ENCODE measurements around the gene NKD1.

The NKD1 gene

DNA sequence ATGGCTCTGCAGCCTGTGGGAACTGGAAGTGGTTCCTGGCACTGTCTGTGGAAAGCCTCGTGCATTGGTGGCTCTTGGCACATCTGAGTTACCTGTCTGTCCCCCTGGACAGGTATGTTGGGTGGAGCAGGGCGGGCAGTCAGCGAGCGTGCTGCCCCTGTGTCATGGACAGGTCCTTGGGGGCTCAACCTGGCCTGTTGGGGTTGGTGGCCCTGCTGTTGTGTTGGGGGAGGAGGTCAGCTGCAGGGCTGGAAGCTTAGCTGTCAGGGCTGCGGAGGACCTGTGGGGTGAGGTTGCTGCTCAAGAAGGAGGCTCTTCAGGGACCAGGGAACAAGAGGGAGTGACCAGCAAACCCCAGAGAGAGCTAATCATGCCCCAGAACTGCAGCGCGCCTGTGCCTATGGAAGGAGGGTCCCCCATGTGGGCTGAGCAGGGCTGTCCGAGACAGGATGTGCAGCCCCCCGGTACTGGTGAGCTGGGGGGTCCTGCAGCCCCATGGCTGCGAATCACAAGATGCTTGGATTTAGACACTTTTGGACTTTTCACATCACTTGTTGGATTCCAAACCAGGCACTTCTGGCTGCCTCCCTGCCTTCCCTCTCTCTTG is 7.2 kb downstream of the NKD1 start:
- in situ Hi-C loops (cut with MboI; ENCODE audit: low sequenced_read_pairs): no loop called here

DNA sequence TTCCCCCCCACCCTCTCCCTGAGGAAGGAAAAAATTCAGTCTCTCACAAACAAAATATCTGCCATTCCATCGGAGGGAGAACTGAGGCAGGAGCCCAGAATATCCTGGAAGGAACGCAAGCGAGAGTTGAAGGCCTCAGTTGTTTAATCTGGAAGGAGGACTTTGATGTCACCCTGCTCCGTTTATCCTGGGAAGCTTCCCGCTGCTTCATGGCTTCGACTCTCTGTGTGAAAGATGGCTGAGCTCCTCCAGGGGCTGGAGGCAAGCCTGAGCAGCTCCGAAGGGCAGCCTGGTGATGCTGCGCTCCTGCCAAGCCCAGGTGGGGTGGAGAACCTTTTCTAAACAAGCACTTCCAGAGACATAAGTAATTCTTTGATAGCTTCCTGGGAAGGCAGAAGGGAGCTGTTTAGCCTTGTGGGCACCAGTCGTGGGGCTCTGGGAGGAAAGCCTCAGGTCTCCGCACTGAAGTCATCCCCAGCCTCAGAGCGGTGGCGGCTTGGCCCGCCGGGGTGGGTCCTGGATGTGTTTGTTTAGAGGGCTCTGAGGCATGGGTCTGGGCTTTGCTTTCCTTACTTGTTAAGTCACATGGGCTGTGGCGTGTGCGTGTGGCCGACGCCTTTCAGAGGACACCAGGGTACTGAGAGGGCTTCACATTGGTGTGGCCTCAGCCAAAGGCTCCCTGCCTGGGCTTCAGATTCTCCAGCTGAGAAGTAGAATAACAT is 7.9 kb downstream of the NKD1 start:
- in situ Hi-C loops (cut with MboI; ENCODE audit: low sequenced_read_pairs): no loop called here

DNA sequence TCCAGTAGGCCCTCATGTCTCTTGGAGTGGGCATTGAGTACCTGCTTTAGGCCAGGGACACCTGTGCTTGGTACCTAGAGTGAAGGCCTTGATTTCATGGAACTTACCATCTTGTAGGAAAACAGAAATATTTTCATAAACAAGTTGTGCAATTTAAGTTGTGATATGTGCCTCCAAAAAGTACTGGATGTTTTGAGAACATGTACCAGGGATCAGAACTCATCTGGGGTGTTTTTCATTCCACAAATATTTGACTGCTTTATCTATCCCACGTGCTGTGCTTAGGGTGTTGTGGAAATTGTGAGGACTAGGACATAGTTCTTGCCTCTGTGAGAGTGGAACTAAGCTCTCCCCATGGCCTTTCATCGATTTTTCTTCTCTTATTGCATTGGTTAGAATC is 8.8 kb downstream of the NKD1 start:
- in situ Hi-C loops (cut with MboI; ENCODE audit: low sequenced_read_pairs): no loop called here

DNA sequence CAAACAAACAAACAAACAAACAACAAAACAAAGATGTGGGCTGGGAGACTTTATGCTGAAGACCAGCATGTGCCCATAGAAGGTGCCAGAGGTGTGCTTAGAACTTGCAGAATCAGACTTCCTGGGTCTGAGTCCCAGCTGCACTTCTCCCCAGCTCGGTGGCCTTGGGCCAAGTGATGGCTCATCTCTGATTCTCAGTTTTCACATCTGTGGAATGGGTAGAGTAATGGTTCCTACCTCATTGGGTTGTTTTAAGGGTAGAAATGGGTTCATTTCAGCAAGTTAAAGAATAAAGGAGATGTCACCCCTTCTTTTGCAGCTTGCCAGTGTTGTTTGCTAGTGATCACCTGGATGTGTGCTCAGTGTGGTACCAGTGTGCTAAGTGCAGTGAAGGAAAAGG is 10.7 kb downstream of the NKD1 start:
- in situ Hi-C loops (cut with MboI; ENCODE audit: low sequenced_read_pairs): no loop called here

GRCh38 chr16:50559342-50559741 is 11.1 kb downstream of the NKD1 start:
- in situ Hi-C loops (cut with MboI; ENCODE audit: low sequenced_read_pairs): no loop called here

GRCh38 chr16:50559804-50560514 is 11.8 kb downstream of the NKD1 start:
- in situ Hi-C loops (cut with MboI; ENCODE audit: low sequenced_read_pairs): no loop called here

DNA sequence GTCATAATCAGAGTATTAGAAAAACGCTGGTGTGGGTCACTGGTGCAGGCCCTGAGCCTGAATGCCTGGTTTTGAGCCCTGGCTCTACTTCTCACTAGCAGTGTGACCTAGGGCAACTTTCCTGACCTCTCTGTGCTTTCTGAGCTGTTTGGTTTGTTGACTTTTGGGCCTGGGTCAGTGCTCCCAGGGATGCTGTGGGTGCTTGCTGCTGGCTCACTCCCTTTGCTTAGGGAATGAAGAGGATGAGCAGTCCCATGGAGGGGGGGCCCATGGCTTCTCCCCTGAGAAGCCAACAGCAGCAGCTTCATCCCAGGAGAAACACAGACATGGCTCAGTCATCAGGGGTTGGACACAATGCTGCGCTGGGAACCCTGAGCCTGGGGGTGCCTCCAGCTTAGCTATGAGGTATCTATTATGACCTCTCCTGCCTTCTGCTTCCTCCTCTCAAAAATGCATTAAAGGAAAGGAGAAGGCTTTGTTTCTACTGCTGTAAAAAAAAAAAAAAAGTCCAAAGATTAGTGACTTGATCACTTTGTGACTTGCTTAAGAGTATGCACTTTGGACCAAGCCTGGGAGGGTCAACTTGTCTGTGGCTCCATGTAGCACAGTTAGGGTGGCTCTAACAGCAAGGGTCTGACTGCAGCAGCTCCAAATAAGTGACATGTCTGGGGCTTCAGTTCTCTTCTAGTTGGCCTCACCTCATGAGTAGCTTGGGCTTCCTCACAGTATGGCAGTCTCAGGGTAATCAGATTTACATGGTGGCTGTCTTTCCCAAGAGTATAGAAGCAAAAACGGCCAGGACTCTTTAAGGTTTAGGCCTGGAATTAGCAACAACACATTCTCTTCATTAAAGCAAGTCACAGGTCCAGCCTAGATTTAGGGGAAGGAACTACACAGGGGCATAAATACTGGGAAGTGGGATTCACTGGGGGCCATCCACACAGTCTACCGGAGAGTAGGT is 13.0 kb downstream of the NKD1 start:
- in situ Hi-C loops (cut with MboI; ENCODE audit: low sequenced_read_pairs): no loop called here

DNA sequence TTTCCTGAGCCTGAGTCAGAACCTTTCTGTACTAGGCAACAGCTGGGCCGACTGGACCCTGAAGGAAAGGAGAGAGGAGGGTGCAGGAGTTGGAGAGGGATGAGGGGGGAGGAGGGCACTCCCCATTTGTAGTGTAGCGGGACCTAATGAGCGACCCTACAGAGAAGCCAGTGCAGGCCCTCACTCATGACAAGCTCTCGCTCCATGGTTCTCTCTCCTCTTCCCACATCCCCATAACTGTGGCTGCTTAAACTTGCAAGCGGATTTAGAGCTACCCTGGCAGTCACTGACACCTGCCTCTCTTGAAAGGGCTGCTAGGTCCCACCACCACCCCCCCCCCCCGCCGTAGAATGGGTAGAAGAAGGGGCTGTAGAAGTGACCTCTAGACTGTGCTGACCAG is 14.5 kb downstream of the NKD1 start:
- in situ Hi-C loops (cut with MboI; ENCODE audit: low sequenced_read_pairs): no loop called here

DNA sequence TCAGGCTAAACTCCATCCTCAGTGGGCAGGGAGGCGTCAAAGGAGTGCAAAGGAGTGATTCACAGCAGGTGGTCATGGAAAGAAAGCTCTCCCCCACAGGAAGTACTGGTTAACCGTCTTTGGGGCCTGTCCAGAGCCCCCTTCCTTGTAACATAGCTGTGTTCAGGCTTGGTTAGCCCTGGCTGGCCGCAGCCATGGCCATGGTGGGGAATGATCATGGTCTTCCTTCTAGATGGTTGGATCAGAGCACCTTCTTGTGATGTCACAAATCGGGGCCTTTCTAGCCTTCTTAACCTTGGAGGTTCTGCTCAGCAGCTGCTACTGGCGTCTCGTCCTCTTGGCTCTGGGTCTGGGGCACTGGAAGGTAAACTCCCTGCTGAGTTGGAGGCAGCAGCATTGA is 15.8 kb downstream of the NKD1 start:
- in situ Hi-C loops (cut with MboI; ENCODE audit: low sequenced_read_pairs): no loop called here

GRCh38 chr16:50565428-50565827 is 17.2 kb downstream of the NKD1 start:
- in situ Hi-C loops (cut with MboI; ENCODE audit: low sequenced_read_pairs): no loop called here

GRCh38 chr16:50566014-50566962 is 18.1 kb downstream of the NKD1 start:
- in situ Hi-C loops (cut with MboI; ENCODE audit: low sequenced_read_pairs): no loop called here

DNA sequence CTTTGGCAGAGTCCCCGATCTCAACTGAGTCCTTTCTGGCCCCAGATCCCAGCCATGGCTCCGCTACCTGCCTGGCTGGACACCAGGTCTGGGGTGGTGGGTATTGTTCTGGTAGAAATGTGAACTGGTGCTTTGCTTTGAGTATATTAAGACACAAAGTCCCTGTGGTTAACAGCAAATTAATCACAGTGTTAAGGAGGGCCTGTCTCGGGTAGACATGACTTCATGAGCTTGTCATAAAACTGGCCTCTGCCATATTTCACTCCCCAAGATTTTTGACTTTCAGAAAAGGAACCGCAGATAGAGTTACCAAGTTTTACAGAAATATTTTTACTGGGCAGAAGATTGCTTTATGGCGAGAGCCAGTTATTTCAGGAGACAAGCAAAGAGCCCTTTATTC is 19.5 kb downstream of the NKD1 start:
- in situ Hi-C loops (cut with MboI; ENCODE audit: low sequenced_read_pairs): no loop called here

DNA sequence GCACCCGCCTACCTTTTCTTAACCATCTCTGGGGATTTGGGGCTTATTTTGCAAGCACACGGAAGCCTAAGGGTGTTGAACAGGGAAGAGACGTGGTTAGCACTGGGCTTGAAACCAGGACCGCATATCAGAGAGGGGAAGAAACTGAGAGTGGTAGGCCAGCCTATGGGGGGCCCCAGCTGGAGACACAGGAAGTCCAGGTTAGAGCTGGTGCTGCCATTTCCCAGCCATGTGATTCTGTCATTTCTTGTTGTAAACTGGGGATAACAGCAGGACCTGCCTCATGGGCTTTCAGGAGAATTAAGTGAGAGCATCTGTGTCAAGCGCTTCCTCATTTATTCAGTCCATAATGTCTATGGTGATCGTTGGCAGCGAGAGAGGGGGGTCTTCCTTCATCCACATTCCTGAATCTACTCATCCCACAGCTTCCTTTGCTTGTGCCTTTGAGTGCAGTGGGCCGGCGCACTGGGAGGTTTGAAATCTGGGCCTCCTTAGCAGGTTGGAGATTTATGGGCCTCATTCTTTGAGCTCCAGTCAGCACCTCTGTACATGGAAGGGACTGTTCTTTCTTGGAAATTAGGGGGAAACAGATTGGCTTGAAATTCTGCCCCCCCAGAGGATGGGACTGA is 20.1 kb downstream of the NKD1 start:
- in situ Hi-C loops (cut with MboI; ENCODE audit: low sequenced_read_pairs): no loop called here

DNA sequence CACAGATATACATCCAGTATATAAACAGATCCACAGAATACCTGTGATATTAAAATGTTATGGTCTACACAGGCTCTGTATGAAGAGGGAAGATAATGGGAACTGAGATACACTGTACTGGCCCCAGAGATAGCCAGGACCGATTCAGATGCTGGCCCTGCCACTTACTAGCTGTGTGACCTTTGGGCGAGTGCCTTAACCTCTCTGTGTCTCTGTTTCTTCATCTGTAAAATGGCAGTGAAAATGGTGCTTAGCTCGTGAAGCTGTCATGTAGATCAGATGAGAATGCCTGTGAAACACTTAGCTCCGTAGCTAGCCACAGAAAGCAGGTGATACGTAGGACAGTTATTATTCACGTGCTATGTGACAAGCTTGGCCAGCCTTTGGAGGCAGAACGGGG is 22.2 kb downstream of the NKD1 start:
- in situ Hi-C loops (cut with MboI; ENCODE audit: low sequenced_read_pairs): no loop called here

DNA sequence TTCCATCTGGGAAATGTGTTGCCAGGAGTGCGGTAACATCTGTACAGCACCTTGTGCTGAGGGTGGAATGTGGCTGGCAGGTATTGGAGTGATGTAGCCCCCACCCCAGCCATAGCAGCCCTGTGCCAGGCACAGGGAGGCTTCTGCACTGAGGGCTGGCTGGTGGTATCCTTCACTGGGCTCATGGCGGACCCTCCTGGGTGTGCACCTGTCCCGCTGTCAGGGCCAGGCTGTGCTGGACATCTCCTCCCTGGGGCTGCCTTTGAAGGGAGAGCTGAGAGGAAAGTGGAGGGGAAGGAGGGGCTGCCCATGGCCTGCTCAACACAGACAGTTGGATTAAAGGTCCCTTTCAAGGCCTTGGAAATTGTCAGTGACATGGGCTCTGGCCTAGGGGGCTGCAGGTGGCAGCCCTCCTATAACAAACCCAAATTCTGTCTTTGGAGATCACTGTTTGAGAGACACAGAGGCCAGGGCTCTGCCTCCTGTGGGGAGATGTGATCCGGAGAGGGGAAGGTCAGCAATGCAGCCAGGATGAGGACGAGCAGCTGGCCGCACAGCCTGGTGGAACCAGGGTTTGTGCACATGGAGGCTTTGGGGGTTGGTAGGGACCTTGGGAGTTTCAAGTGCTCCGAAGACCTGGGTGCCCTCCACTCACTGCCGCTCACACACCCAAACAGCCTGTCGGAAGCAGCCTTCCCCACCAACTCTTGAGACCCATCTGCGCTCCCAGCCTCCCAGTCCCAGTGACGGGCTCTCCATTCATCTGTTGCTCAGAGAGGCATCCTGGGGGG is 22.8 kb downstream of the NKD1 start:
- in situ Hi-C loops (cut with MboI; ENCODE audit: low sequenced_read_pairs): no loop called here

- in situ Hi-C loops (cut with MboI; ENCODE audit: low sequenced_read_pairs): no loop called here
Observed at GRCh38 chr16:50571786-50572185, 23.6 kb downstream of the NKD1 start.

- in situ Hi-C loops (cut with MboI; ENCODE audit: low sequenced_read_pairs): no loop called here
Observed at GRCh38 chr16:50572700-50573099, 24.5 kb downstream of the NKD1 start.

- in situ Hi-C loops (cut with MboI; ENCODE audit: low sequenced_read_pairs): no loop called here
Observed at GRCh38 chr16:50573279-50573678, 25.1 kb downstream of the NKD1 start.
